ENCODE results near the gene WDR5. TPM values are rescaled to one million over a fixed set of nuclear protein-coding genes. Genes with fewer than 3 reads are reported as not detected.
"Not testable (repeated sequence)": the region's sequence is repeated elsewhere in the genome, so short reads cannot be mapped to it uniquely, and the experiment has no call there.

WDR5 gene
- total and polyA plus RNA-seq, 2 experiments from 2014 or later: 21.0 to 25.9 TPM

GRCh38 chr9:134111064-134111463 is 24.8 kb upstream of the WDR5 start:
- H3K4me3 ChIP-seq: no peak overlapping the region
- H3K27ac ChIP-seq: no peak overlapping the region
- no peaks in the 10 kb centered on the region for H4K20me1 ChIP-seq (ENCODE audit: insufficient read depth)
- in situ Hi-C loops (cut with MboI): loop anchor here (25.0 kb wide), 1 partner anchor 324 kb away; no protein-coding TSS in a partner anchor
- no peak overlapping the region for H3K4me2 ChIP-seq (ENCODE audit: unreplicated experiment)
- H3K4me1 ChIP-seq (ENCODE audit: insufficient read depth): no peaks in the 10 kb centered on the region
- no peak for DNase-seq
- H3K9me2 ChIP-seq (ENCODE audit: insufficient read depth): no peaks in the 10 kb centered on the region
- no peak overlapping the region for H3K9ac ChIP-seq
- no peak overlapping the region for H2AFZ ChIP-seq
- peaks cover 8% of the 10 kb centered on the region; the same call in 1 of the 2 replicates for H3K27me3 ChIP-seq (replicated peaks; ENCODE audit: insufficient read depth)
- 73 to 75% methylated on average over 9 of the region's 9 CpGs for WGBS, 2 experiments (ENCODE audit: low coverage in 1 of 2, low lambda C conversion rate in 2 of 2, missing lambda C conversion rate in 2 of 2)
- no peaks in the 10 kb centered on the region for H3K36me3 ChIP-seq (ENCODE audit: low read depth)
- no peak for TF ChIP-seq EZH2phosphoT487 (IDR thresholded peaks at IDR 0.05; ENCODE audit: insufficient read depth, low read depth)
- no peak for TF ChIP-seq EZH2 (IDR thresholded peaks at IDR 0.05; ENCODE audit: insufficient read depth, poor library complexity, severe bottlenecking)
- H3K79me2 ChIP-seq (ENCODE audit: insufficient read depth): no peaks in the 10 kb centered on the region
- no peaks in the 10 kb centered on the region for H3K9me3 ChIP-seq (ENCODE audit: low read depth)
- no peaks in the 10 kb centered on the region for H3F3A ChIP-seq (ENCODE audit: insufficient read depth)

GRCh38 chr9:134112561-134112960 is 23.3 kb upstream of the WDR5 start:
- TF ChIP-seq EZH2 (IDR thresholded peaks at IDR 0.05; ENCODE audit: insufficient read depth, poor library complexity, severe bottlenecking): no peak
- TF ChIP-seq EZH2phosphoT487 (IDR thresholded peaks at IDR 0.05; ENCODE audit: insufficient read depth, low read depth): no peak
- Histone ChIP-seq H3K9ac (no peak overlapping the region), H3K4me3 (no peak overlapping the region), H3K27me3 (replicated peaks; ENCODE audit: insufficient read depth) (peaks cover 8% of the 10 kb centered on the region; the same call in 1 of the 2 replicates), H2AFZ (no peak overlapping the region), H3K36me3 (ENCODE audit: low read depth) (no peaks in the 10 kb centered on the region), H3F3A (ENCODE audit: insufficient read depth) (no peaks in the 10 kb centered on the region), H3K9me2 (ENCODE audit: insufficient read depth) (no peaks in the 10 kb centered on the region), H3K4me2 (ENCODE audit: unreplicated experiment) (no peak overlapping the region), H3K27ac (no peak overlapping the region), H3K4me1 (ENCODE audit: insufficient read depth) (no peaks in the 10 kb centered on the region), H3K9me3 (ENCODE audit: low read depth) (no peaks in the 10 kb centered on the region), H4K20me1 (ENCODE audit: insufficient read depth) (no peaks in the 10 kb centered on the region), H3K79me2 (ENCODE audit: insufficient read depth) (no peaks in the 10 kb centered on the region)
- in situ Hi-C loops (cut with MboI): loop anchor here (25.0 kb wide), 1 partner anchor 325 kb away; no protein-coding TSS in a partner anchor
- DNase-seq: no peak
- 84 to 87% methylated on average over 6 of the region's 6 CpGs for WGBS, 2 experiments (ENCODE audit: low coverage in 1 of 2, low lambda C conversion rate in 2 of 2, missing lambda C conversion rate in 2 of 2)

- in situ Hi-C loops (cut with MboI): loop anchor here (25.0 kb wide), 1 partner anchor 332 kb away; no protein-coding TSS in a partner anchor
- WGBS, 2 experiments (ENCODE audit: low coverage in 1 of 2, low lambda C conversion rate in 2 of 2, missing lambda C conversion rate in 2 of 2): 95 to 97% methylated on average over 12 to 16 of the region's 26 CpGs
These were observed 16.9 kb upstream of the WDR5 start for GRCh38 chr9:134118972-134119371.

GRCh38 chr9:134123764-134124128 is 12.1 kb upstream of the WDR5 start:
- Histone ChIP-seq H4K20me1 (ENCODE audit: insufficient read depth) (no peaks in the 10 kb centered on the region), H3K4me1 (ENCODE audit: insufficient read depth) (no peaks in the 10 kb centered on the region), H3F3A (ENCODE audit: insufficient read depth) (no peaks in the 10 kb centered on the region), H3K9me2 (ENCODE audit: insufficient read depth) (no peaks in the 10 kb centered on the region), H3K4me2 (ENCODE audit: unreplicated experiment) (no peak overlapping the region), H3K36me3 (ENCODE audit: low read depth) (no peaks in the 10 kb centered on the region), H3K79me2 (ENCODE audit: insufficient read depth) (no peaks in the 10 kb centered on the region), H3K27ac (no peak overlapping the region), H3K4me3 (no peak overlapping the region), H3K27me3 (replicated peaks; ENCODE audit: insufficient read depth) (no peaks in the 10 kb centered on the region), H3K9me3 (ENCODE audit: low read depth) (no peaks in the 10 kb centered on the region), H3K9ac (no peak overlapping the region), H2AFZ (no peak overlapping the region)
- DNase-seq: peak; percentile 16
- in situ Hi-C loops (cut with MboI): loop anchor here (25.0 kb wide), 1 partner anchor 336 kb away; no protein-coding TSS in a partner anchor
- WGBS, 2 experiments (ENCODE audit: low coverage in 1 of 2, low lambda C conversion rate in 2 of 2, missing lambda C conversion rate in 2 of 2): 42 to 46% methylated on average over 10 of the region's 10 CpGs
- no peak for TF ChIP-seq EZH2phosphoT487 (IDR thresholded peaks at IDR 0.05; ENCODE audit: insufficient read depth, low read depth)
- TF ChIP-seq EZH2 (IDR thresholded peaks at IDR 0.05; ENCODE audit: insufficient read depth, poor library complexity, severe bottlenecking): no peak

More at GRCh38 chr9:134118972-134119371, 16.9 kb upstream of the WDR5 start:
- H4K20me1 ChIP-seq (ENCODE audit: insufficient read depth); H3K9ac ChIP-seq; H3K27ac ChIP-seq; DNase-seq; H3F3A ChIP-seq (ENCODE audit: insufficient read depth); H3K4me3 ChIP-seq; H2AFZ ChIP-seq; H3K9me3 ChIP-seq (ENCODE audit: low read depth); H3K4me1 ChIP-seq (ENCODE audit: insufficient read depth); H3K4me2 ChIP-seq (ENCODE audit: unreplicated experiment); H3K27me3 ChIP-seq (replicated peaks; ENCODE audit: insufficient read depth); H3K9me2 ChIP-seq (ENCODE audit: insufficient read depth); H3K36me3 ChIP-seq (ENCODE audit: low read depth); H3K79me2 ChIP-seq (ENCODE audit: insufficient read depth): not testable (repeated sequence)

Data from GM23248 (cell line).